K562 (cell line): ENCODE measurements around the gene DMBT1. TPM values are rescaled to one million over a fixed set of nuclear protein-coding genes. Genes with fewer than 3 reads are reported as not detected.

Experiments used
- ATAC-seq: fragments of 200-7000 bp; cut with Tn5 transposase; 3 replicates; pipeline ENCODE4 v1.9.1; 2020; ENCODE audit warnings: moderate library complexity
- BruUV-seq: library from RNA; stranded (reverse); fragments of 400-500 nt; replicated peaks from 2 replicates; lab custom pipeline; 2021; lab: Mats Ljungman, UMichigan
- CTCF ChIA-PET: fragments of 300-600 bp; formaldehyde crosslinking; extraction: SDS; loops from one replicate; lab custom pipeline; 2021; ENCODE audit warnings: low intra/inter-chr PET ratio; lab: Yijun Ruan, JAX
- POLR2A ChIA-PET: fragments of 300-600, 350-650 bp; sonication (Branson Sonifier 250); formaldehyde crosslinking; extraction: SDS; loops from one replicate; lab custom pipeline; 2021; ENCODE audit warnings: antibody characterized with exemption, inconsistent platforms; lab: Yijun Ruan, JAX
- DNase-seq, 4 experiments: peaks; one replicate each; pipeline versions ENCODE4 v3.0.0 to v3.0.0-alpha.2; 2011 to 2018; ENCODE audit warnings: low spot score in 3 of 4, mixed read lengths in 3 of 4; ENCODE audit errors: extremely low read depth in 1 of 4
- FAIRE-seq: peaks from 2 replicates; lab custom pipeline; 2011; peaks lifted over from hg19 to GRCh38; lab: Jason Lieb, UNC
- H2AFZ ChIP-seq: 2 replicates; pipeline ENCODE4 v1.6.0; 2011; ENCODE audit warnings: low read depth, low read length, control low read depth, inconsistent platforms
- H3K27ac ChIP-seq: fragments of 200-600 bp; 3 replicates; pipeline ENCODE4 v1.8.0; 2011; ENCODE audit warnings: low read depth, mild to moderate bottlenecking, control low read depth, inconsistent platforms, low read length, moderate library complexity, mixed read lengths; ENCODE audit errors: extremely low read depth
- H3K27me3 ChIP-seq, 2 experiments: fragments of 300-600 bp in 1 of 2; 2 replicates in 1 of 2; 3 replicates in 1 of 2; pipeline versions ENCODE4 v1.6.0 to v1.8.0; 2011; ENCODE audit warnings: inconsistent platforms in 2 of 2, low read length in 2 of 2, mild to moderate bottlenecking in 1 of 2, mixed read lengths in 1 of 2, moderate library complexity in 1 of 2; ENCODE audit not compliant: control insufficient read depth in 2 of 2, insufficient read depth in 2 of 2
- H3K36me3 ChIP-seq: fragments of 300-600 bp; 3 replicates; pipeline ENCODE4 v1.8.0; 2011; ENCODE audit warnings: mild to moderate bottlenecking, low read length, inconsistent platforms; ENCODE audit not compliant: control insufficient read depth, insufficient read depth
- H3K4me1 ChIP-seq, 2 experiments: fragments of 200-600 bp in 1 of 2; replicated peaks in 1 of 2; 2 replicates in 1 of 2; 3 replicates in 1 of 2; pipeline versions ENCODE4 v1.5.1 to v1.8.0; 2011; ENCODE audit warnings: inconsistent platforms in 2 of 2, low read length in 2 of 2, mild to moderate bottlenecking in 1 of 2, mixed read lengths in 1 of 2, moderate library complexity in 1 of 2; ENCODE audit not compliant: control insufficient read depth in 2 of 2, insufficient read depth in 2 of 2
- H3K4me2 ChIP-seq: 2 replicates; pipeline ENCODE4 v1.6.1; 2011; ENCODE audit warnings: low read length, control low read depth, inconsistent platforms, mixed read lengths; ENCODE audit not compliant: insufficient read depth
- H3K4me3 ChIP-seq: fragments of 200-600 bp; sonication (generic), shearing (Covaris generic); 2 replicates; pipeline ENCODE4 v1.5.1; 2016; ENCODE audit warnings: control low read depth, inconsistent platforms
- H3K79me2 ChIP-seq: fragments of 200-600 bp; 3 replicates; pipeline ENCODE4 v1.8.0; 2011; ENCODE audit warnings: low read length, inconsistent platforms; ENCODE audit not compliant: control insufficient read depth, insufficient read depth
- H3K9ac ChIP-seq, 2 experiments: 2 replicates each; pipeline versions ENCODE4 v1.6.0 to v1.6.1; 2011; ENCODE audit warnings: low read depth in 2 of 2, low read length in 2 of 2, control low read depth in 1 of 2, inconsistent platforms in 1 of 2, mild to moderate bottlenecking in 1 of 2, mixed read lengths in 1 of 2; ENCODE audit not compliant: insufficient read depth in 1 of 2
- H3K9me1 ChIP-seq: one replicate; pipeline ENCODE4 v1.6.0; 2011; ENCODE audit warnings: inconsistent platforms, mild to moderate bottlenecking, low read length, moderate library complexity; ENCODE audit not compliant: control insufficient read depth, insufficient read depth
- H3K9me3 ChIP-seq: replicated peaks from 2 replicates; pipeline ENCODE4 v1.5.1; 2011; ENCODE audit warnings: low read depth, low read length, inconsistent platforms; ENCODE audit not compliant: control insufficient read depth, insufficient read depth
- H4K20me1 ChIP-seq: replicated peaks from 2 replicates; pipeline ENCODE4 v1.6.1; 2011; ENCODE audit warnings: low read length, inconsistent platforms, mixed read lengths; ENCODE audit not compliant: control insufficient read depth, insufficient read depth
- CBX8 ChIP-seq: fragments of 200-600 bp; sonication (generic); IDR thresholded peaks from 2 replicates; pipeline ENCODE4 v1.6.1; 2012; ENCODE audit warnings: borderline replicate concordance, mixed run types, low read depth, mild to moderate bottlenecking, moderate library complexity, mixed read lengths, low read length, control low read depth, inconsistent platforms; ENCODE audit not compliant: poor library complexity, severe bottlenecking; ENCODE audit errors: extremely low read depth
- CREBBP ChIP-seq: IDR thresholded peaks from one replicate; pipeline ENCODE4 v1.6.1; 2012; ENCODE audit warnings: low read depth, mild to moderate bottlenecking, control low read depth, inconsistent platforms, low read length
- E2F5 ChIP-seq: sonication (generic); formaldehyde crosslinking; IDR thresholded peaks from 2 replicates; pipeline ENCODE4 v1.8.0; 2022; ENCODE audit warnings: mild to moderate bottlenecking, missing genetic modification reagents
- FOXA1 ChIP-seq: fragments of 450-650 bp; IDR thresholded peaks from 2 replicates; pipeline ENCODE4 v1.6.1; 2016; ENCODE audit warnings: mild to moderate bottlenecking, borderline replicate concordance
- MCM2 ChIP-seq: fragments of 450-650 bp; IDR thresholded peaks from 2 replicates; pipeline ENCODE4 v1.6.1; 2017; ENCODE audit warnings: low read depth, mild to moderate bottlenecking
- NCOA2 ChIP-seq, 2 experiments: fragments of 450-650 bp; IDR thresholded peaks; 2 replicates each; pipeline ENCODE4 v1.6.1; 2018; ENCODE audit warnings: mild to moderate bottlenecking in 2 of 2, moderate library complexity in 1 of 2; ENCODE audit not compliant: partially characterized antibody in 2 of 2
- SFPQ ChIP-seq: fragments of 200-400 bp; formaldehyde crosslinking; IDR thresholded peaks from 2 replicates; pipeline ENCODE4 v1.6.1; 2017; ENCODE audit warnings: mild to moderate bottlenecking, low read depth, low read length, moderate library complexity
- SREBF1 ChIP-seq: fragments of 150-350 bp; IDR thresholded peaks from 2 replicates; pipeline ENCODE4 v1.6.1; 2014; ENCODE audit warnings: antibody characterized with exemption, low read depth, low read length, borderline replicate concordance
- TSC22D4 ChIP-seq: fragments of 450-650 bp; IDR thresholded peaks from 2 replicates; pipeline ENCODE4 v1.6.1; 2016; ENCODE audit warnings: missing genetic modification characterization, missing biosample characterization, control low read depth
- TSHZ1 ChIP-seq: fragments of 250-450 bp; sonication (Bioruptor Pico); IDR thresholded peaks from 2 replicates; pipeline ENCODE4 v1.4.0; 2020; ENCODE audit warnings: mild to moderate bottlenecking, moderate library complexity
- ZNF280A ChIP-seq: fragments of 450-650 bp; IDR thresholded peaks from 2 replicates; pipeline ENCODE4 v1.6.1; 2018; ENCODE audit warnings: mild to moderate bottlenecking, low read depth; ENCODE audit not compliant: partially characterized antibody
- WGBS: fragments of 100-300 bp; shearing (Covaris generic); methylation state at CpG from one replicate; pipeline ENCODE4 v1.1.6; 2016; ENCODE audit warnings: low coverage, mixed read lengths; ENCODE audit not compliant: insufficient coverage; ENCODE audit errors: missing lambda C conversion rate; 5-methylcytosine and 5-hydroxymethylcytosine counted together
- in situ Hi-C: fragments of 300-500 bp; cut with MboI; formaldehyde crosslinking; loops from 4 replicates; pipeline ENCODE4 v1.15.0; 2018; ENCODE audit warnings: inconsistent platforms, mixed read lengths
- intact Hi-C: fragments of 100-400 bp; cut with micrococcal nuclease; formaldehyde crosslinking; loops from 2 replicates; pipeline ENCODE4 v1.14.2; 2022
- polyA plus RNA-seq, 8 experiments: library from polyadenylated mRNA; depleted of rRNA in 4 of 8; stranded (reverse) in 5 of 8; unstranded in 3 of 8; fragments of >200 nt; fragmentation: Nextera tagmentation in 2 of 8; fragmentation: Illumina TruSeq in 1 of 8; extraction: Ambion mirVana in 2 of 8; extraction: Trizol in 1 of 8; gene quantifications; 2 replicates each; pipeline versions ENCODE4 v1.2.1 to v1.2.3, GENCODE V29; 2011 to 2014; ENCODE audit warnings: inconsistent platforms in 1 of 8, missing spikeins in 1 of 8
- total RNA-seq, 7 experiments: library from RNA; depleted of rRNA in 6 of 7; stranded (reverse); fragments of >200 nt in 6 of 7; fragmentation: Illumina TruSeq in 2 of 7; extraction: Trizol in 2 of 7; gene quantifications; 2 replicates each; pipeline versions ENCODE4 v1.2.1 to v1.2.3, GENCODE V29; 2011 to 2021; ENCODE audit warnings: low replicate concordance in 1 of 7

The DMBT1 gene
- total and polyA plus RNA-seq, 9 of the 15 experiments (the other 6 are each of a cell fraction or from before 2014, with no cell fraction given): 0.01 to 0.07 TPM; not detected in 7

GRCh38 chr10:122692744-122693143, 132.2 kb downstream of the DMBT1 start:
- no peak overlapping the region for H3K9ac ChIP-seq
- CTCF ChIA-PET: interaction anchor here (0.6 kb wide), 1 partner anchor 21 kb away, joined by 3 read pairs; no protein-coding TSS in a partner anchor
- H3K9me1 ChIP-seq: no peaks in the 10 kb centered on the region
- in situ Hi-C loops (no loop called here), intact Hi-C loops (no loop called here)
- H3K9me3 ChIP-seq: no peaks in the 10 kb centered on the region
- WGBS: 0% methylated on average over 3 of the region's 5 CpGs
- BruUV-seq: no TSS peak
- no peaks in the 10 kb centered on the region for H3K36me3 ChIP-seq
- H2AFZ ChIP-seq: no peak overlapping the region
- FAIRE-seq: no peak
- H3K4me2 ChIP-seq: no peak overlapping the region
- no peak for DNase-seq
- no peak overlapping the region for H3K27ac ChIP-seq
- no peak for ATAC-seq
- H3K79me2 ChIP-seq: no peaks in the 10 kb centered on the region
- H3K27me3 ChIP-seq: no peaks in the 10 kb centered on the region
- POLR2A ChIA-PET: interaction anchor here (0.6 kb wide), 1 partner anchor 372 kb away, joined by 3 read pairs; no protein-coding TSS in a partner anchor
- no peaks in the 10 kb centered on the region for H3K4me1 ChIP-seq
- no peak overlapping the region for H3K4me3 ChIP-seq
- H4K20me1 ChIP-seq: no peaks in the 10 kb centered on the region
- TF ChIP-seq TSC22D4: no peak
- TF ChIP-seq TSHZ1 (CRISPR knock-in tag): no peak
- TF ChIP-seq FOXA1: no peak
- no peak for TF ChIP-seq ZNF280A
- no peak for TF ChIP-seq NCOA2 (IDR thresholded peaks at IDR 0.05; ENCODE audit: partially characterized antibody in 2 of 2)
- no peak for TF ChIP-seq SFPQ
- TF ChIP-seq CREBBP: no peak
- TF ChIP-seq MCM2: no peak
- no peak for TF ChIP-seq SREBF1
- TF ChIP-seq E2F5 (CRISPR knock-in tag): no peak
- TF ChIP-seq CBX8: no peak
